RKO (cell line): ENCODE data around the gene FAHD2B.
A peak's percentile ranks its signal among the peaks of the same experiment; 100 is the strongest.
"Not testable (repeated sequence)": the region's sequence is repeated elsewhere in the genome, so short reads cannot be mapped to it uniquely, and the experiment has no call there.

Source experiments
- DNase-seq: peaks from one replicate; pipeline ENCODE4 v3.0.0-alpha.2; 2016; ENCODE audit warnings: low spot score

FAHD2B gene, protein sequence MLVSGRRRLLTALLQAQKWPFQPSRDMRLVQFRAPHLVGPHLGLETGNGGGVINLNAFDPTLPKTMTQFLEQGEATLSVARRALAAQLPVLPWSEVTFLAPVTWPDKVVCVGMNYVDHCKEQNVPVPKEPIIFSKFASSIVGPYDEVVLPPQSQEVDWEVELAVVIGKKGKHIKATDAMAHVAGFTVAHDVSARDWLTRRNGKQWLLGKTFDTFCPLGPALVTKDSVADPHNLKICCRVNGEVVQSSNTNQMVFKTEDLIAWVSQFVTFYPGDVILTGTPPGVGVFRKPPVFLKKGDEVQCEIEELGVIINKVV

GRCh38 chr2:97094772-97095611, at the start of gene FAHD2B:
Gene FAHD2B, minus strand, starts transcription at chr2:97094882. Its CDS starts 3,176 bp downstream, at chr2:97091706.
- DNase-seq: peak; percentile 77

GRCh38 chr2:97144016-97144415, 49.3 kb upstream of the FAHD2B start:
- not testable (repeated sequence) for DNase-seq

- DNase-seq: not testable (repeated sequence)
Observed at GRCh38 chr2:97129090-97129489, 34.4 kb upstream of the FAHD2B start.

DNA sequence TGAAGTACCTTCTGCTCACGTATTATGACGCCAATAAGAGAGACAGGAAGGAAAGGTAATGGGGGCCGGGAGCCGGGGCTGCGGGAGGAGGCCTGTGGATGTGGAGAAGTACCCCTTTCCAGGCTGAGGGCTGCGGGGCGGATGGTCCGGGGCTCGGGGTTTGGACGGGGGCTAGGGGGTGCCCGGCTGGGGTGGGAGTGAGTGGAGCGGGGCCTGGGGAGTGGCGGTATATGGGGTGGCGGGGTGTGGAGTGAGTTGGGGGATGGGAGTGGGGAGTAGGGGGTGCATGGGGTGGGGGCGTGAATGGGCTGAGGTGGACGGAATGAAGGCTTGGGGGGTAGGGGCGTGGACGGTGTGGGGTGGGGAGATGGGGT, 19.2 kb upstream of the FAHD2B start:
- not testable (repeated sequence) for DNase-seq

DNA sequence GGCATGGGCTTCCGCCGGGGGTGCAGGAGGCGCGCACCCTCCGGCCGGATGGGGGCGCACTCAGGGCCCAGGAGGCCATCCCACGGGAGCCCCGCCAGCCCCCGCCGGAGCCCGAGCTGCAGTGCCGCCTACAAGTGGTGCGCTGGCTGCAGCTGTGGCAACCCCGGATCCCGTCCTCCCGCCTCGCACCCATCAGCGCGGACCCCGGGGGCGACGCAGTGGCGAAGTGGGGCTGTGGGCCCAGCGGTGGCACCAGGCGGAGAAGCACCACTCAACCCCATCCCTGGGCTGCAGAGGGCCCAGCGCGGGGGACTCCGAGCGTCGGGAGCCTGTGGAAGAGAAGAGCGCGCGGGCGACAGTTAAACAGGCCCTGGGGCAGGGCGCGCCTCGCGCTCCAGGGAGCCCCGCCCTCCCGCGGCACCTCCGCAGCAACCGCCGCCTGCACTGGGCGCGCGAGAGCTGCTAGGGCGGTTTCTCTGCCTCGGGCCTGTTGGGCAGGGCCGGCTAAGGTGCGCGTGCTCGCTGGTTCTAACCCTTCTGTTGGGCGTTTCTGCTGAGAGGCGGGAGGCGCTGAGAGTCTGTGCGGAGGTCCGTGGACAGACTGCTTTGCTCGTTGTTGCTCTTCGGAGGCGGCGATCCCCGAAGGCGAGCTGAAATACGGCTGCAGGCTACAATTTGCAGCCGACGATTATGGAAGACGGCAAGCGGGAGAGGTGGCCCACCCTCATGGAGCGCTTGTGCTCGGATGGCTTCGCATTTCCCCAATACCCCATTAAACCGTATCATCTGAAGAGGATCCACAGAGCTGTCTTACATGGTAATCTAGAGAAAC, 18.6 kb upstream of the FAHD2B start, which contains the start of gene ANKRD36:
TSS of gene ANKRD36 (plus strand) at position 104 of the 832 bp plus-strand sequence. CDS start at position 691, 587 bp downstream.
- DNase-seq: peak; percentile 85

DNA sequence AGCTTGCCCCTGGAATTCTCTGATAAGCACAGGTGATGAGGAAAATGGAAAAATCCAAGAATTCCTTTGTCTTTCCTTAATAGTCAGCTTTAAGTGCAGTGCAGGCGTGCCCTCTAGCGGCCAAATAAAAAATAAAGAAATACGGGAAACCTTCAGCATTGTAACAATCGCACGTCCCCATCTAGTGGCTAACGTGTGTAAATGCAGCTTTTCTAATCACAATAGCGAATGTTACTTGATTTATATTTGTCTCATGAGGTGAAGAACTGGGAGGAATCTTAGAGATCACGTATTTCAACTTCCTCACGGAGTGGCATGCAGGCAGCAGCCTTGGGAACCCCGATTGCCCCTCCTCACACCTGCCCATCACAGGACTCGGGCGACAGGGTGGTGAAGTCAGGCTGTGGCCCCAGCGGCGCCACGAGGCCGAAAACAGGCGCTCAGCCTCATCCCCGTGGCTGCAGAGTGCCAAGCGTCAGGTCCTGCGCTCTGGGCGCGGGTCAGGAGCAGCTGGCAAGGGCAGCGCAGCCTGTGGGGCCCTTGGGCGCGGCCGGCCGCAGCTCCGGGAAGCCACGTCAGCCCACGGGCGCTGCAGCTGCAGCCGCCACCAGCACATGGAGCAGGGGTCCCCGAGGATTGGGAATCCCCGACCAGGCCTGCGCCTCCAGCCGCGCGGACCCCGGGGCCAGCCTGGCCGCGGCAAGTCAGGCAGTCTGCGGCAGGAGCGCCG, 17.8 kb upstream of the FAHD2B start:
- DNase-seq: peak; percentile 69

- DNase-seq: not testable (repeated sequence)
Observed at GRCh38 chr2:97111246-97111645, 16.6 kb upstream of the FAHD2B start.

DNA sequence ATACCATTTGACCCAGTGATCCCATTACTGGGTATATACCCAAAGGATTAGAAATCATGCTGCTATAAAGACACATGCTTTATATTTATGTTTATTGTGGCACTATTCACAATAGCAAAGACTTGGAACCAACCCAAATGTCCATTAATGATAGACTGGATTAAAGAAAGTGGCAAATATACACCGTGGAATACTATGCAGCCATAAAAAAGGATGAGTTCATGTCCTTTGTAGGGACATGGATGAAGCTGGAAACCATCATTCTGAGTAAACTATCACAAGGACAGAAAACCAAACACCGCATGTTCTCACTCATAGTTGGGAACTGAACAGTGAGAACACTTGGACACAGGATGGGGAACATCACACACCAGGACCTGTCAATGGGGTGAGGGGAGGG, 12.2 kb upstream of the FAHD2B start:
- not testable (repeated sequence) for DNase-seq

GRCh38 chr2:97098786-97099372, 4.2 kb upstream of the FAHD2B start:
- not testable (repeated sequence) for DNase-seq

DNA sequence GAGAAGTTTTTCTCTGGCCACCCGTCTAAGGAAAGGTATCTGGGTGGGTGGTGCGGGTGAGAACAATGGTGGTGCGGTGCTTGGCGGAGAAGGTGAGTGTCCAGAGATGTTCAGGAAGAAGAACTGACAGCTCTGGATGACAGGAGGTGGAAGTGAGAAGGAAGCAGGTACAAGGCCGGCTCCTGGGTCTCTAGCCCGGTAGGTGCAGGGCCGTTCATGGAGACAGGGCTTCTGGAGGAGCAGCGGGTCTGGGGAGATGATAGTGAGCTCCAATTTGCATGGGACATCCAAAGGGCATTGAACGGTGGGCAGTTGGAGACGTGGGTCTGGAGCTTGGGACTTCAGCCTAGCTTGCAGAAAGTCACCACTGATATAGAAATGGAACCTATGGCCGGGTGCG, 979 bp upstream of the FAHD2B start:
- no peak for DNase-seq

- peak; percentile 5 for DNase-seq
Observed at GRCh38 chr2:97093983-97094771, 505 bp downstream of the FAHD2B start.

GRCh38 chr2:97092946-97093345, 1.7 kb downstream of the FAHD2B start:
- DNase-seq: not testable (repeated sequence)

GRCh38 chr2:97088706-97089105, 6.0 kb downstream of the FAHD2B start:
- not testable (repeated sequence) for DNase-seq

- not testable (repeated sequence) for DNase-seq
Observed at GRCh38 chr2:97085093-97085492, 9.6 kb downstream of the FAHD2B start.

- DNase-seq: not testable (repeated sequence)
Observed at GRCh38 chr2:97083516-97083915, 11.2 kb downstream of the FAHD2B start.

DNA sequence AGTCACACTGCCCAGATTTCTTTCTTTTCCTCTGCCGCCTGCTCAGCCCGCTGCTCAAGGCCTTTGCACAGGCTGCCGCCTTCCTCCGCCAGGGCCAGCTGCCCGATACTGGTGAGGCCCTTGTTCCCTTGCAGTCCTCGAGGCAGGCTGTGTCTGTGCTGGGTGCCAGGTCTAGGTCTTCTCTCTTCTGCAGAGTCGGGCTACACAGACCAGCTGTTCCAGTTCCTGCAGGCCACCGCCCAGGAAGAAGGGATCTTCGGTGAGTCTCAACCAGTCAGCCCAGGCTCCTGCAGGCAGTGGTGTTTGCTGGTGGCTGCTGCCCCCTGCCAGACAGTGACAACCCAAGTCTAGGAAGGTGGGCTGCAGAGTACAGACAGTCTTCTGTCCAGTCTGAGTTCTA, 12.5 kb downstream of the FAHD2B start:
- not testable (repeated sequence) for DNase-seq

GRCh38 chr2:97080855-97081254, 13.8 kb downstream of the FAHD2B start:
- not testable (repeated sequence) for DNase-seq

DNA sequence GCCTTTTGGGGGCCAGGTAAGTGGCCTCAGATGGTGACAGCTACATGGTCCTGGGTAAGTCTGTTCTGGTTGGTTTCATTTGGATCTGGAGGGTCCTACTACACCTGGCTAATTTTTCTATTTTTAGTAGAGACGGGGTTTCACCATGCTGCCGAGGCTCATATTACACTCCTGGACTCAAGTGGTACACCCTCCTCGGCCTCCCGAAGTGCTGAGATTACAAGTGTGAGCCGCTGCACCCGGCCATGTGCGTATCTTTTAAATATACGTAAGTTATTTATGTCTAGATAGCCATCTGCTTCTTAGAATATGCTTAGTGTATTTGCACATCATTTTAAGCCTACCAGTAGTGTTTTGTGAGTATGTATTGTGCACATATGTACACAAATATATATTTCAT, 17.5 kb downstream of the FAHD2B start:
- not testable (repeated sequence) for DNase-seq

DNA sequence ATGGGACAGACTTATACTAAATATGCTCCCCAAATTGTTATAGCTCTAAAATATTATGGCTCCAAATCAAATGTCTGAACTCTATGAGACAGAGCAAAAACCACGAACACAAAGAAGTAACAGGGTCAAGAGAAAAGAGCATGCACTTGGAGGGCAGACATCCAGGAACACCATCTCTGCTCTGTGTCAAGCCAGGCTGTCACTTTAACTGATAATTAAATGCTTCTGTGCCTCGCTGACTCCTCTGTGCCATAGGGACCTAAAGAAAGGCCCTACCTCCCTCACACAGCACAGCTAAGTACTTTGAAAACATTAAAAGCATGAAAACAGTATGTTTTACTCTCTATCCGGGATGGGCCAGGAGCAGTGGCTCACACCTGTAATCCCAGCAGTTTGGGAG, 23.8 kb downstream of the FAHD2B start:
- DNase-seq: not testable (repeated sequence)

DNA sequence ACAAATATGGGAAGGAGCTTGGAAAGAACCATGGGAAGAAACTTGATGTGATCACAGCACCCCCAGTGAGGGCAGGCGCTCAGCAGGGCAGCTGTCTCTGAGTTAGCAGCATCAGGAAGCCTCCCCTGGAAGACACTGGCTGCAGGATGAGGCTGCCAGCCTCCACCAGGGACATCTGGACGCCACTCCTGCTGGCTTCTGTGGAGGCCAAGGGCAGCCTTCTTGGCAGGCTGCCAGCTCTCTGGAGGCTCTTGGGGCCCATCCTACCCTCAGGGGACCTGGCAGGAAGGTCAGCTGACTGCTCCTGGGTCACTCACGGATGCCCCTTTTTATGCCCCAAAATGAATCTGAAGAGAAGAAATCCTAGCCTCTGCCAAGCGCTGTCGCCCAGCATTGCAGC, 26.0 kb downstream of the FAHD2B start:
- DNase-seq: not testable (repeated sequence)
